ENCODE results near the gene CR2. TPM values are rescaled to one million over a fixed set of nuclear protein-coding genes. Genes with fewer than 3 reads are reported as not detected.
"Not testable (repeated sequence)": the region's sequence is repeated elsewhere in the genome, so short reads cannot be mapped to it uniquely, and the experiment has no call there.

CR2 gene
- total RNA-seq, 1 donor from 2014 or later: 0.12 TPM

DNA sequence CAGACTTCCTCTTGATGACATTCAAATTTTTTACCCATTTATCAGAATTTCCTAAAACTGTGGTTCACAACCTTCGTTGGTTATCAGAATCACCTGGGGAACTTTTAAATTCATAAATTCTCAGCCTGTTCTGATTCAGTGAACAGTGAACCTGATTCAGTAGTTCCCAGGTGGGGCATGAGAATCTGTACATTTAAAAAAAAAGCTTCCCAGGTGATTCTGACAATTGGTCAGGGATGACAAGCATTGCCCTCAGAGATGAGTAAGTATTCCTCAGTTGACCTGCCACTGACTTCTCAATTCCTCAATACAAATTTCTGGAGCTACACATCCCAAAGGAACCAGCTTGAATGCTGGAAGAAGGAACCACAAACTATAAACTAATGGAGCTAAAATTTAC is 23.5 kb upstream of the CR2 start:
- Histone ChIP-seq H3K4me3 (no peak overlapping the region), H3K4me1 (no peaks in the 10 kb centered on the region), H3K27ac (no peak overlapping the region), H3K36me3 (no peaks in the 10 kb centered on the region), H3K27me3 (no peaks in the 10 kb centered on the region), H3K9me3 (no peaks in the 10 kb centered on the region)
- intact Hi-C loops (cut with DNase I): no loop called here
- no peak for ATAC-seq
- TF ChIP-seq, protein P1, sequence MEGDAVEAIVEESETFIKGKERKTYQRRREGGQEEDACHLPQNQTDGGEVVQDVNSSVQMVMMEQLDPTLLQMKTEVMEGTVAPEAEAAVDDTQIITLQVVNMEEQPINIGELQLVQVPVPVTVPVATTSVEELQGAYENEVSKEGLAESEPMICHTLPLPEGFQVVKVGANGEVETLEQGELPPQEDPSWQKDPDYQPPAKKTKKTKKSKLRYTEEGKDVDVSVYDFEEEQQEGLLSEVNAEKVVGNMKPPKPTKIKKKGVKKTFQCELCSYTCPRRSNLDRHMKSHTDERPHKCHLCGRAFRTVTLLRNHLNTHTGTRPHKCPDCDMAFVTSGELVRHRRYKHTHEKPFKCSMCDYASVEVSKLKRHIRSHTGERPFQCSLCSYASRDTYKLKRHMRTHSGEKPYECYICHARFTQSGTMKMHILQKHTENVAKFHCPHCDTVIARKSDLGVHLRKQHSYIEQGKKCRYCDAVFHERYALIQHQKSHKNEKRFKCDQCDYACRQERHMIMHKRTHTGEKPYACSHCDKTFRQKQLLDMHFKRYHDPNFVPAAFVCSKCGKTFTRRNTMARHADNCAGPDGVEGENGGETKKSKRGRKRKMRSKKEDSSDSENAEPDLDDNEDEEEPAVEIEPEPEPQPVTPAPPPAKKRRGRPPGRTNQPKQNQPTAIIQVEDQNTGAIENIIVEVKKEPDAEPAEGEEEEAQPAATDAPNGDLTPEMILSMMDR (IDR thresholded peaks at IDR 0.05): no peak
- DNase-seq: no peak

DNA sequence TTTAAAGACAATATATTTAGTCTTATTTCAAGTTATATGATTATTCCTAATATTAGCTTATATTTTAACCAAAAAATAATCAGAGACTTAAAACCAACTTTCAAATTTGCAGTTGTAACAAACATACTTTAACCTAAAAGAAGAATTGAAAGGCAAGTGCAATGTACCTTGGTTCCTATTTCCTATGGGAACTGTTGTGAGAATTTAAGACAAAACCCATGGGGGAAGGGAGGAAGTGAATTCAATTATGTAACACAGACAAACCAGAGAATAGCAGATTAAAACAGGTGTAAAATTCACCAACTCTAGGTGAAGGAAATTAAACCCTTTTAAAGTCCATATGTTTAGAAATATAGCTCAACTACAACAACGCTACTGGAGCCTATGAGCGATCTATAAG is 22.6 kb upstream of the CR2 start:
- no peaks in the 10 kb centered on the region for H3K27me3 ChIP-seq
- no peaks in the 10 kb centered on the region for H3K4me1 ChIP-seq
- intact Hi-C loops (cut with DNase I): no loop called here
- H3K27ac ChIP-seq: no peak overlapping the region
- H3K4me3 ChIP-seq: no peak overlapping the region
- H3K9me3 ChIP-seq: no peaks in the 10 kb centered on the region
- TF ChIP-seq, protein P1 (IDR thresholded peaks at IDR 0.05): no peak
- no peak for DNase-seq
- ATAC-seq: no peak
- no peaks in the 10 kb centered on the region for H3K36me3 ChIP-seq

GRCh38 chr1:207433435-207433834 is 20.7 kb upstream of the CR2 start:
- intact Hi-C loops (cut with DNase I): no loop called here
- no peak for DNase-seq
- no peak overlapping the region for H3K4me3 ChIP-seq
- no peak for ATAC-seq
- no peaks in the 10 kb centered on the region for H3K36me3 ChIP-seq
- H3K27me3 ChIP-seq: no peaks in the 10 kb centered on the region
- H3K9me3 ChIP-seq: no peaks in the 10 kb centered on the region
- H3K27ac ChIP-seq: no peak overlapping the region
- no peaks in the 10 kb centered on the region for H3K4me1 ChIP-seq
- TF ChIP-seq, protein P1 (IDR thresholded peaks at IDR 0.05): no peak

GRCh38 chr1:207436746-207437145 is 17.4 kb upstream of the CR2 start:
- ATAC-seq; H3K27me3 ChIP-seq; H3K36me3 ChIP-seq; H3K4me1 ChIP-seq; DNase-seq; H3K4me3 ChIP-seq; H3K9me3 ChIP-seq; intact Hi-C loops (cut with DNase I); H3K27ac ChIP-seq: not testable (repeated sequence)

GRCh38 chr1:207440626-207441025 is 13.5 kb upstream of the CR2 start:
- H3K27me3 ChIP-seq: no peaks in the 10 kb centered on the region
- no peaks in the 10 kb centered on the region for H3K9me3 ChIP-seq
- TF ChIP-seq, protein P1 (IDR thresholded peaks at IDR 0.05): no peak
- no peak for ATAC-seq
- DNase-seq: no peak
- H3K27ac ChIP-seq: no peak overlapping the region
- intact Hi-C loops (cut with DNase I): no loop called here
- no peak overlapping the region for H3K4me3 ChIP-seq
- H3K4me1 ChIP-seq: no peaks in the 10 kb centered on the region
- no peaks in the 10 kb centered on the region for H3K36me3 ChIP-seq

DNA sequence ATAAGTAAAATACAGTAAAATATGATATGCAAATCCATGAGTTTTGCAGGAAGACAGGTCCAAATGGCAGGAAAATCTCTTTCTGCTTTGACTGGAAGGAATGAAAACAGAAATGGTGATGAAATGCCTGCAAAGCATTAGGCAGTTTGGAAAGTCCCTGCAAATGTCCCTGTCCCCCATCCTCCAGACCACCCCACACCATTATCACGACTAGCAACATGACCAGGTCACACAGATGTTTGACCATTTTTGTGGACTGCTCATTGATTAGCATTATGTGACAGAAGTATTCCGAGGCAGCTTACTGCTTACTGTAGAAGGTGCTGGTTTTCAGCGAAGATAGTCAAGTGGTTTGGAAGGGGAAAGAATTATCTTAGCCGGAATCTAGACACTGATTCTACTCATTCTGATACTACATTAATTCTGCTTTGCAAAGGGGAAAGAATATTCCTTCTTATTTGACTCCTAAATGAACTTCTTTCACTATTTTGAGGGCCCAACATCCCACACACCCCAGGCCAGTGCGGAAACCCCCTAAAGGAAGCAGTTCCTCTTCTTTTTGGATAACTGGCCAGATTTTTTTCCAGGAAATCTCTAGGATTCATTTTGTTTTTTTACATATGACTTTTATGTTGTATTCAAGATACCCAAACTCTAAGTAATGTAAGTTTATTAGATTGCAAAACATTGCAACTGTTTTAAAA is 9.5 kb upstream of the CR2 start:
- no peak for DNase-seq
- TF ChIP-seq, protein P1 (IDR thresholded peaks at IDR 0.05): no peak
- ATAC-seq: no peak
- Histone ChIP-seq H3K36me3 (no peaks in the 10 kb centered on the region), H3K4me3 (no peak overlapping the region), H3K9me3 (no peaks in the 10 kb centered on the region), H3K4me1 (no peaks in the 10 kb centered on the region), H3K27ac (no peak overlapping the region), H3K27me3 (no peaks in the 10 kb centered on the region)
- intact Hi-C loops (cut with DNase I): no loop called here

All from upper lobe of right lung (tissue), 1 donor.